T-helper 9 cell (primary cell): ENCODE data around the gene SUCLA2.

ENCODE experiments used
- DNase-seq: peaks from one replicate; pipeline ENCODE4 v3.0.0-alpha.2; 2020

Gene SUCLA2

DNA sequence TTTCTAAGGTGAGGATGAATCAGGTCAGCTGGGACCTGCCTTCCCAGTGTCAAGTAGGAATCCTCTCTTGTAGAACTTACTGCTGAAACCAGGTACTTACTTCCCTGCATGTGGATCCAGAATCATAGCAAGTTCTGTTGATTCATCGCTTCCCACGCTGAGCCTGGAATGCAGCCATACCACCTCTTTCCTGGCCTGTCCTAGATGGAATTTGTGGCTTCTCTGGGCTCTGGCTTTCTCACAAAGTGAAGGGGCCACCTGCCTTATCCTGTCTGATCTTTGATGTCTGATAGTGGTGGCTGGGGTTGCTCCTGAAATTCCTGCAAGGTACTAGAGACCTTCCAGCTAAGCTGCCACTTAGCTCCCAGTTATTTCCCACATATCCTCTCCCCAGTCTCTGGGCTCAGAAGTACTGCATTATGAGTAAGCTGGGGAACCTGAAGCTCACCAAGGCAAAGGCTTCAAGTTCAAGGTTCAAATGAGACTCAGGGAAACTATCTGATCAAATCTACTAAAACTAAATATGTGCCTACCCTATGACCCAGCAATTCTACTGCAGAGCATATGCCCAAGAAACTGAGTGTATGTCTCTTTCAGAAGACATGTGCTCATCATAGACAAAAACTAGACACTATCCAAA lies 103.5 kb downstream of the SUCLA2 start:
- no peak for DNase-seq

DNA sequence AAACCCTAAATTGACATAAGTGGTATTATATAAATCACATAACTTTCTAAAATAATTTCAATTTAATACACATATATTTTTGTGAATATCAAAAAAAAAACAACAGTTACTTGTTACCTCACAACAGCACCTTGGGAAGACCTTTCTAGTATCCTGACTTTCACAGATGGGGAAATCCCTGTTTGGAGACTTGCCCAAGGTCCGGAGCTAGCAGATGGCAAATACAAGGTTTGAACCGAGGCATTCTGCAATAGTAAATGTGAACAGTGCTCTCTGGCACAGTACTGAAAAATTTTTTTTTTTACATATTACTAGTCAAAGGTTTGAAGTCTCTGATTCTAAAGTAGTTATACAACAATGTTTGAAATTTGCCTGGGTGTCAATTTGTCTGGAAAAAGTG lies 104.5 kb downstream of the SUCLA2 start:
- no peak for DNase-seq

DNA sequence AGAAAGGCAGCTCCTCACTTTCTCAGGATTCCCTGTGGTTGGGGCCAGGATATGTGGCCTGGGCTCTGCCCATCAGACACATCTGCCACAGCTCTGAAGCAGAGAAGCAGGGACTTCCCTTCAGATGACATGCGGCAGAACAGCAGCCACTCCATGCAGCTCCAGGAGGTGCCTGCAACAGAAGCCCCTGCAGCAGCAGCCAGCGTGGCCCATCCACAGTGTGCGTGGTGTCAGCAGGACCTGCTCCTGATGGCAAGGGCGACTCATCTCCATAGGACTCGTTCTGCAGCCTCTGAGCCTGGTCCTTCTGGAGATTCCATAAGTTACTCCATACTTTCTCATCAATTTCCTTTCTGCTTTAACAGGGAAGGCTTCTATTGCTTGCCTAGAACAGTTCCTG lies 105.0 kb downstream of the SUCLA2 start:
- DNase-seq: no peak

GRCh38 chr13:47893527-47893926 lies 107.5 kb downstream of the SUCLA2 start:
- DNase-seq: no peak
